Left ventricle myocardium superior (tissue), 1 donor: Measurements from ENCODE around the gene AUP1. TPM values are rescaled to one million over a fixed set of nuclear protein-coding genes. Genes with fewer than 3 reads are reported as not detected.
"Not testable (repeated sequence)": the region's sequence is repeated elsewhere in the genome, so short reads cannot be mapped to it uniquely, and the experiment has no call there.

Experiments used
- ATAC-seq: fragments of 200-7000 bp; cut with Tn5 transposase; one replicate; pipeline ENCODE4 v1.9.1; 2020; ENCODE audit warnings: mild to moderate bottlenecking, moderate library complexity
- DNase-seq: peaks from one replicate; pipeline ENCODE4 v3.0.0-alpha.2; 2020
- intact Hi-C: fragments of 100-400 bp; cut with micrococcal nuclease; formaldehyde crosslinking; loops from one replicate; pipeline ENCODE4 v1.11.0; 2022
- long read RNA-seq: library from polyadenylated mRNA; unstranded; transcript quantifications from one replicate; pipeline ENCODE4 v2.0.0, GENCODE V29; 2021
- total RNA-seq: library from RNA; stranded (reverse); fragmentation: NEBNext Ultra II Directional; extraction: Animal tissue kit (Norgen Biotek cat#: 25700); gene quantifications from one replicate; pipeline ENCODE4 v1.2.1, GENCODE V29; 2021
- donor health status: DM: no; HTN: yes; CAD: no; lungs with severe emphysema.

AUP1 gene, protein sequence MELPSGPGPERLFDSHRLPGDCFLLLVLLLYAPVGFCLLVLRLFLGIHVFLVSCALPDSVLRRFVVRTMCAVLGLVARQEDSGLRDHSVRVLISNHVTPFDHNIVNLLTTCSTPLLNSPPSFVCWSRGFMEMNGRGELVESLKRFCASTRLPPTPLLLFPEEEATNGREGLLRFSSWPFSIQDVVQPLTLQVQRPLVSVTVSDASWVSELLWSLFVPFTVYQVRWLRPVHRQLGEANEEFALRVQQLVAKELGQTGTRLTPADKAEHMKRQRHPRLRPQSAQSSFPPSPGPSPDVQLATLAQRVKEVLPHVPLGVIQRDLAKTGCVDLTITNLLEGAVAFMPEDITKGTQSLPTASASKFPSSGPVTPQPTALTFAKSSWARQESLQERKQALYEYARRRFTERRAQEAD
- 54.2 TPM for total RNA-seq
- long read RNA-seq, transcript AUP1-204 (11 exons, 1,645 nt), result minor isoform, 9 of 176 reads
- long read RNA-seq, transcript AUP1-201 (12 exons, 1,695 nt), result major isoform, 123 of 176 reads
- long read RNA-seq, partial matches to known transcripts, result 16 of 176 reads
- long read RNA-seq, other reads (novel, unspliced or antisense), result 24 of 176 reads

DNA sequence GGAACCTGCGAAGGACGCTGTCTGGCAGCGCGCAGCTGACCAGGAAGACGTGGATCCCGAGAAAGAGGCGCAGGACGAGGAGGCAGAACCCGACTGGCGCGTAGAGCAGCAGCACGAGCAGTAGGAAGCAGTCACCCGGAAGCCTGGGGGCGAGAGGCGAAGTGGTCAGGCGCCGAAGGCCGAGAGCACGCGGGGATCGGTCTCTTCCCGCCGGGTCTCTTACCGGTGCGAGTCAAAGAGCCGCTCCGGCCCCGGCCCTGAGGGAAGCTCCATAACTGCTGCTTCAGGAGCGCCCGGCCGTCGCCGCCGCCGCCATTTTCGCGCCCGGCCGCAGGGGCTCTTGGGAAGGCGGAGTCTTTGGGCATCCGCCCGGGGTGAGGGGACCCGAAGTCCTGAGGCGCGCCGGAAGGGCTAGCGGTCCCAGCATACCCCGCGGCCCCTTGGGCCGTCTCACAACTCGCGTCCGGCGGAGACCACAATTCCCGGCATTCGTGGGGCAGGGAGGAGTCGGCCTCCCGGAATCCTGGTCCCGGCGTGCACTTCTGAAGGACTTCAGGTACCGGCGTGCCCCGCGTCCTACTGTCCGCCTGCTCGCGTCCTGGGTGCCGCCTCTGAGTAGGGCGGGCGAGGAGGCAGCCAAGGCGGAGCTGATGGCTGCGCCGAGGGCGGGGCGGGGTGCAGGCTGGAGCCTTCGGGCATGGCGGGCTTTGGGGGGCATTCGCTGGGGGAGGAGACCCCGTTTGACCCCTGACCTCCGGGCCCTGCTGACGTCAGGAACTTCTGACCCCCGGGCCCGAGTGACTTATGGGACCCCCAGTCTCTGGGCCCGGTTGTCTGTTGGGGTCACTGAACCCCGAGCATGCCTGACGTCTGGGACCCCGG is at the start of gene AUP1, which contains the start of gene HTRA2:
AUP1 (minus strand) TSS at position 350 of the 882 bp plus-strand sequence; CDS start at position 273, 77 bp downstream.
HTRA2 (plus strand) TSS at position 577 of the 882 bp plus-strand sequence; CDS start at position 651, 74 bp downstream.
- intact Hi-C loops, result no loop called here
- peak; percentile 95 for ATAC-seq
- peak; percentile 99 for DNase-seq

DNA sequence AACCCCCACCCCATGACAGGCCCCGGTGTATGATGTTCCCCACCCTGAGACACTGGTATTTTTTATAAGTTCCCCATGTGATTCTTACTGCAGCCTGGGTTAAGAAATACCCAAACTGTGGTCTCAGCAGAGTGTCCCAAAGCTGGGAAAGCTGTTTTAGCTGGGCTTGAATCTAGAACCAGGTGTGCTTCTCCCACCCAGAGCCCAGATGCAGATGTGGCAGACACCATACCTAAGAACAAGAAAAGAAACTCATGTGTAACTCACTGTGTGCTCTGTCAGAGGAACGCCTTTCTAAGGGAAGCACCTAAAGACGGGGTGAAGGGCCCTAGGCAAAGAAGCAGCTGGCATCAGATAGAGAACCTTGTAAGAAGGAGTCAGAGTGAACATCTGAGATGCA is 48.9 kb upstream of the AUP1 start:
- ATAC-seq, result no peak
- intact Hi-C loops, result no loop called here
- DNase-seq, result no peak

DNA sequence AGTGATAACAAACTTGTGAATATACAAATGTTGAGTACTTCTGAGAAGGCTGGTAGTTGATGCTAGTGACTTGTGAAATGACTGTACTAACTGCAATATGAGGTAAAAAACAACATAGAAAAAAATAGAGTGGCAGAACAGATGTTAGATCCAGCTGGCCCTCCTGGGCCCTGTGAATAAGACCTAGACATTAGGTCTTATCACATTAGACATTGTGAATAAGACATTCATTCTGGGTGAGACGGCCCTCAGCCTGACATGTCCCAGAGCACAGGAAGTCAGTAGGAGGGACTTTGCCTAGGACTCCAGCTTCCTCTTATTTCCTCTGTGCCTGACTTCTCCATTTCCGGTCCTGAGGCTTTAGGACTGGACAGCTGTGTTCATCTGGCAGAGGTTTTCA is 47.9 kb upstream of the AUP1 start:
- intact Hi-C loops, result no loop called here
- ATAC-seq, result peak; percentile 89
- no peak for DNase-seq

DNA sequence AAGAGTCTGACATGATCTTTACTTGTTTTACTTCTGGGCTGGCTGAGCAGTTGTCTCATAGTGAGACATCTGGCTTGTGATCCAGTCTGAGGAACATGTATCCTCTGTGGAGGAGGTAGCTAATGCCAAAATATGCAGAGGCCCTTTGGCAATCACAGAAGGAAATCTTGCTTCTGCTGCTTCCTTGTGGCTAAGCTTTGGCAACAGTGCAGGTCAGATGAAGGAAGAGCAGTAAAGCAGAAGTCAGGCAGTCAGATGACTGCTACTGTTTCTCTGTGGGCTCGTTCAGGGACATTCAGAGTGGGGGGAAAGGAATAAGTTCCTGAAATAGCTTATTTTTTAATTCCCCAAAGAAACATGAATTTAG is 47.3 kb upstream of the AUP1 start:
- ATAC-seq (peak; percentile 88), DNase-seq (no peak)
- intact Hi-C loops, result no loop called here

DNA sequence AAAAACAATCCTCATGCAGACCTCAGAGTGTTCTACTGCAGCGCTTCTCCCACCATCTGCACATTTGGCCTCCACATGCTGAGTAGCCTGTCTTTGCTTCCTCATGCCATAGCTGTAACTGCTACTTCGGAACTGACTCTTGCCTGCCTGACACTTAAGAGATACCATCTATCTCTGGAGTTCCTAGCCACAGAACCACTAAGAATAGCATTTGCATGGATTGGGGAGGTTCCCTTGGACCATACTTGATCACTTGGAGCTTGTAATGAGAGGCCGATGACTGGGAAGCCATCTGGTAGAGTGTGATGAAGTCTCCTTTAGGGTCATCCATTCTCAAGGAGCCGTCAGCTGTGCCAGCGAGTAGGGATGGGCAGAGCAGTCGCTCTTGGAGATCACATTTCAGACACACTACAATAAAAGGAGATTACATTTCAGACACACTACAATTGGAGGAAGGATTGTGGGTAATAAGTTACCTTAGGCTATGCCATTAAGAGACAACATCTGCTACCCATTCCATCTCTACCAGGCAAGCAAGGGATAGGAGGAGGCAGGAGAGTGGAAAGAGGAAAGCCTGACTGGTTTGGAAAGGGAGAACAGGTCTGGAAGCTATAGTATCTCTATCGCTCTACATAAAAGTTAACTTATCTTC is 46.8 kb upstream of the AUP1 start:
- intact Hi-C loops, result no loop called here
- no peak for DNase-seq
- no peak for ATAC-seq

DNA sequence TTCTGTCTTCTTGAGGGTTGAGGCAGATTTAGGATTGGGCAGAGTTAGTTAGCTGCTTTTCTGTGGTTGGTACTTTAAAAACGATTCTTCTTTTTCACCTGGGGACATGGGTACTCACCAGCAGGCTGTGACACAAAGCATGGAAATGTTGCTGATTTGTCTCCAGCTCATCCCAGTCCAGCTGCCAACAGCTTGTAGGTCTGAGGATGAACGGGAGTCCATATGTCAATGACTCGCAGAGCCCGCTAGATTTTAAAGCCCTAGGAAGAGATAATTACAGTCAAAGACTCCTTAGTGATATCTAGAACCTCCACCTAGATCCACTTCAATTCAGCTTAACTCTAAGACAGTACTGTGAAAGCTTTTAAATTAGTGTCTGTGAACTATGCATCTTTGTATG is 45.8 kb upstream of the AUP1 start:
- DNase-seq (no peak), ATAC-seq (no peak)
- intact Hi-C loops, result no loop called here

DNA sequence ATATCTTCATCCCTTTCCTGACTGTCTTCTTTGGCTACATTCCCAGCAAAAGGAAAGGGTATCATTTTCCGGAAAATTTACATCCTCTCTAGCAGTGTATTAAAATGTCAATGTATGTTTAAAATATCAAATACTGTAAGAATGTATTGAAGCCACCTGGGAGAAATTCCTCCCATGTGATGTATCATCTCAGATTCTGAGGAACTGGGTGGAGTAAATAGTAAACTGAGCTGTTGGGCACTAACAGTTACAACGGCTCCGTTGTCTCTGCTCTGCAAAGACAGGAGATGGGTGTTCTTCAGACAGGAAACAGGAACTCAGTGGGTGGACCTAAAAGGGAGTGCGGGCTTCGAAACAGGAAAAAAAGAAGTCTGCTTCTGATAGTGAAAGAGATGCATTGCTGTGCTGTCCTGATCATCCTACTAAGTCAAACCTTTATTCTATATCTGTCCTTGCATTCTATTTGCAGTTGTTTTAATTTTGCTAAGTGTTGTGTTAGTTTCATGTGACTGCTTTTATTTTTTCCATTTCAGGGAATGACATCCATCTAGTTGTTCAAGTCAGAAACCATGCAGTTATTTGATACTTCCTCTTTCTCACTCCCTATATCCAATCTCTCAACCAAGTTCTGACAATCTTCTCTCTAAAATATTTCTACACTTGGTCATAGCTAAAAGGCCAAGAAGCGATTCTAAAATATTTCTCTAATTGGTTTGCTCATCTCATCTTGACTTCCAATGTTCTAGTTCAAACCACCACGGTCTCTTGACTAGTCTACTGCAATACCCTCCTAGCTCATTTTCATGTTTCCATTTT is 44.4 kb upstream of the AUP1 start:
- ATAC-seq, result peak; percentile 24
- no peak for DNase-seq
- intact Hi-C loops, result no loop called here

DNA sequence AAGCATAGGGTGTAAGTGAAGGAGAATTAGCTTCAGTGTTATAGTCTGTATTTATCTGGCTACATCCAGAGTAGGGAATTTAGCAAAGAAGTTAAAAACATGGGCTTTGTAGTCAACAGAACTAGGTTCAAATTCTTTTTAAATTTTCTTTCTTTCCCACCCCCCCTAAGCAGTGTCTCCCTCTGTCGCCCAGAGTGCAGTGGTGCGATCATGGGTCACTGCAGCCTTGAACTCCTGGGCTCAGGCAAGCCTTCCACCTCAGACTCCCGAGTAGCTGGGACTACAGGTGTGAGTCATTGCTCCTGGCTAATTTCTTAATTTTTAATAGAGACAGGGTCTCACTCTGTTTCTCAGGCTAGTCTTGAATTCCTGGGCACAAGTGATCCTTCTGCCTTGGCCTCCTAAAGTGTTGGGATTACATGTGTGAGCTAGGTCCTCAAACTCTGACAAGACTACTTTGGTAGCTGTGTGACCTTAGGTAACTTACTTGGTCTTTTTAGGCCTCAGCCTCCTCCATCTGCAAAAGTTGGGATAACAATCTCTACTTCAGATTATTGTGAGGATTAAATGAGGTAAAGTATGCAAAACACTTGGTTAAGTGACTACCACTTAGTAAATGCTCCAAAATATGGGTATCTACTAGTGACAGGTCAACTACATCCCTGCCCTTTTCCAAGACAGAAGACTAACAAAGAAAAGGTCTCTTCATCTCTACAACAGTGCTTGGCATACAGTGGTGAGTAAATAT is 42.8 kb upstream of the AUP1 start:
- intact Hi-C loops, result no loop called here
- DNase-seq (no peak), ATAC-seq (no peak)

DNA sequence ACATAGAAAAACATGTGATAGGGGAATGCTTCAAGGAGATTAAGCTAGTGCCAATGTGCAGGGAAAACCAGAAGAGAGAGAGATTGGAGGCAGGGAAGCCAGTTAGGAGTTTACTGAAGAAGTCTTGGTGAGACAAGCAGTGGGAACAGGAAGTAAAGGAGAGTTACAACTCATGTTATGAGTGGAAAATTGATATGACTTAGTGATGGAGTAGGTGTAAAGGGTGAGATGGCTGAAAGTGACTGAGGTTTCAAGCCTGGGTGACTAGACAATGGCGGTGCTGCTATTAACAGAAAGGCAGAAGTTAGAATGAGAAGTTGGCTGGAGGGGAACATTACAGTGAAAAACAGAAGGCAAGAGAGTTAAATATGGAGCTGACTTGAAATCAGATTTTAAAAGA is 41.6 kb upstream of the AUP1 start:
- intact Hi-C loops, result no loop called here
- no peak for ATAC-seq
- no peak for DNase-seq

DNA sequence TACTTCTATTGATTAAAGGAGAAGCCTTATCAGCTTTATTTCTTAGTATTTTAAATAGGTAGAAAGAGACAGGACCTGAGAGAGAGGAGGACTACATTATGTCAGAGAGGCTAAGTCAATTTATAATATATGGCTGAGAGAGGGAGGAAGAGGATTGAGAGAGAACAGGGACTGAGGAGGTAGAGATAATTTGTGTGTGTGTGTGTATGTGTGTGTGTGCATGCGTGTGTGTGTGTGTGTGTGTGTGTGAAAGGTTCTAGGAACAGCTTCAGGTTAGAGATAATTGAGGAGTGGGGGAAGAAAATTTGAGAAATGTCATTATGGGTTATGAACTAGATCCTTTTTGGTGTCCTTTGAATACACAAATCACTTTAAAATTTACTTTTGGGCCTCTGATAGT is 40.2 kb upstream of the AUP1 start:
- intact Hi-C loops, result no loop called here
- ATAC-seq (no peak), DNase-seq (no peak)

DNA sequence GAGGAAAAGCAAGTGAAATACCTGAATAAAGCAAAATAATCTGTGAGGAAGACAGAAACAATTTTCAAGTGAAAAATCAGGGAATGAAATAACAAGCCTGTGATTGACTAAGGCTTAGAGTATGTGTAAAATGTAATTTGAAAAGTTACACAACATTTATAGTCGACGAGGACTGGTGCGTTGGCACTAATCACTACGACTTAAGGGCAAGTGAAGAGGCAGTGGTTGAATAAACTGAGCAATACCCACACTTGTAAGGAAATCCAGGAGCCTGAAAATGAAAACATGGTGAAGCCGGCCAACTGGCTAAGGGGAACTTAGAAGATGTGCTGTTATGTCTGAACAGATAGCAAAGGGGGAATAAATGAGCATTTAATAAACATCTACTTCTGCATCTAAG is 38.4 kb upstream of the AUP1 start:
- intact Hi-C loops, result no loop called here
- DNase-seq (no peak), ATAC-seq (no peak)

DNA sequence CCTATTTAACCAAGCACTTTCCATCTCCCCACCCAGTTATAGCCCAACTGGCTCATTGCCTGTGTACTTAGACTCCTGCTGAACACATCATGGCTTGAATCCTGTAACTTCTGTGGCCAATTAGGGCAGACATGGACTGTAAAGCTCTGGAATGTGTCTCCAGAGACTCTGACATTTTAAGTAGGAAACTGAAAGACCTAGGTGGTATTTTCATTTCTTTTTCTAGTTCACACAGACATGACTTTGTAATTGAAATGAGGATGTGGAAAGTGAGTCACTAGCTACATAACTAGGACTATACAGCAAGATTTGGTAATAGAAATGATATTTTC is 37.2 kb upstream of the AUP1 start:
- ATAC-seq, result no peak
- intact Hi-C loops, result no loop called here
- DNase-seq, result no peak

DNA sequence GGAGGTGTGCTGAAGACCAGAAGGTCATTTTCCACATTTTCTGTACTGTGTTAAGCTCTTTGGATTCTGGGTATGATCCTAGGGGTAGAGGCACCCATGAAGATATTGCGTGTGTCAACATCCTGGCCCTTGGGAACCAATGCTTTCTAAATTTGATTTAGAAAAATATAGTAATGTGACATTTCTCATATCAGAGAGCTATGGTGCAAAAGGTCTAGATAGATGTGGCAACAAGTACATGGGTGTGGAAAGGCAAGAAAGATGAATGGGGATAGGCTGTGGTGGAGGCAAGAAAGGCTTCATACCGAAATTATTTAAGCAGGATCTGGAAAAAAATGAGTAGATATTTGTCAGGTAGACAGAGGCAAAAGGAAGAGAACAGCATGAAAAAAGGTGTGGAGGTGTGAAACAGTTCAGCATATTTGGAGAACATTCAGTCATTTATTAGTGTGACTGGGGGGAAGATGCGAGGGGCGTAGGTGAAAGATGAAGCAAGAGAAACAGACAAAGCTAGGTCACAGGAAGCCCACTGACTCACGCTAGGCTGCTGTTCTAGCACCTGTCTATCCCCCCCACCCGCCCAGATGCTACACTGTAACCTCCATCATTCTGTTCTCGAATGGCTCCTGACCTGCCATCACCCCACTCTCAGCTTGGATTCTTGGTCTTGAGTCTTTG is 36.7 kb upstream of the AUP1 start:
- DNase-seq (no peak), ATAC-seq (no peak)
- intact Hi-C loops, result no loop called here

DNA sequence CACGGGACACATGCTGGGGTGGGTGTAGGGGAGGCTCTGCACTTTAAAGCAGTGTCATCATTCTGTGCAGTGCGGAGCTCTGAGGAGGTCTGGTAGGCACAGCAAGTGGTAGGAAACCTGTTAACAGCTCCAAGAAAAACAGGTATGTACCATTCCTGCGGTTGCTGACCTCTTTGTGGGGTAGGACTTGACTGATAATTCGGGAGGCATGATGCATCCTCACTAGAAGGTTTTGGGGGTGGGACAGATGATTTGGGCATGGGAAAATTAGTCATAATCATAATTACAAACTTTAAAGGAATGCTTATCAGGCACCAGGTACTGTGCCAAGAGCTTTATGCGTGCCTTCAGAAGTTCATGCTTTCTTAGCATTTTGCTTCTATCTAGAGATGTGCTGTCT is 34.7 kb upstream of the AUP1 start:
- DNase-seq (no peak), ATAC-seq (no peak)
- intact Hi-C loops, result no loop called here

DNA sequence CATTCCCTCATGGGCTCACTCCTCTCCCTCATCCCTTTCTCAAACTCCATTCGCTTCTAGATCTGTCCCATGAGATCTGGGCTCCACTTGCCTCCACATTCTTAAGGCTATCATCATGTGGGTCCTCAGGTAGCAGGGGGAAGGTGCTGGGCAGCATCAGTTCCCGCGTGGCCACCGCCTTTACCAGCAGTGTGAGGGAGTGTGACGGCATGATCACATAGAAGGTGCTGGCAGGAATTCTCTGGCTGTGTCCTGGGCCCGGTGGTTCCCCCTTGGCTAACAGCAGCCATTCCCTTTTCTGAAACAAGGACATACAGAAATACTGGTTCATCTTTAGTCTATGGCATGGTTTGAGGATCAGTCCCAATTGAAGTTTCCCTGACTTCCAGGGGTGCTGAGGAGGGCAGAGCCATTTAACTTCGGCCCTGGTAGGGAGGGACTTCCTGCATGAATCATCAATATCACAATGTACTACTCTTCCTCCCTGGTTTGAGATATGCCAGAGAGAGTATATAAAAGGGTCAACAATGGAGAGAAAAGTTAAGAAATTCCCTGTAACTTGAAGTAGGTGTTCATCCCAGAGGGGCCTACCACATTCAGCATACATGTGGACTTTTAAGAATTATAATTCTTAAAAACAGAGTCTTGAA is 32.7 kb upstream of the AUP1 start:
- ATAC-seq, result no peak
- DNase-seq, result no peak
- intact Hi-C loops, result no loop called here

DNA sequence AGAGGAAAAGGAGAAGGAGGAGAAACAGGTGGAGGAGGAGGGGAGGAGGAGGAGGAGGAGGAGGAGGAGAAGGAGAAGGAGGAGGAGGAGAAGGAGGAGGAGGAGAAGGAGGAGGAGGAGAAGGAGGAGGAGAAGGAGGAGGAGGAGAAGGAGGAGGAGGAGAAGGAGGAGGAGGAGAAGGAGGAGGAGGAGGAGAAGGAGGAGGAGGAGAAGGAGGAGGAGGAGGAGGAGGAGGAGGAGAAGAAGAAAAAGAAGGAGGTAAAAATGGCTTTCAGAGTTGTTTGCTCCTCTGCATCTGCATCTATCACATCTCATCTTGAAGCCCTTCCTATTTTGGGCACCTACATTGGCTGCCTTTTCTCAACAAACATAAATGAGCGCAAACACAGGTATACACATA is 31.5 kb upstream of the AUP1 start:
- ATAC-seq, intact Hi-C loops, DNase-seq: not testable (repeated sequence)

DNA sequence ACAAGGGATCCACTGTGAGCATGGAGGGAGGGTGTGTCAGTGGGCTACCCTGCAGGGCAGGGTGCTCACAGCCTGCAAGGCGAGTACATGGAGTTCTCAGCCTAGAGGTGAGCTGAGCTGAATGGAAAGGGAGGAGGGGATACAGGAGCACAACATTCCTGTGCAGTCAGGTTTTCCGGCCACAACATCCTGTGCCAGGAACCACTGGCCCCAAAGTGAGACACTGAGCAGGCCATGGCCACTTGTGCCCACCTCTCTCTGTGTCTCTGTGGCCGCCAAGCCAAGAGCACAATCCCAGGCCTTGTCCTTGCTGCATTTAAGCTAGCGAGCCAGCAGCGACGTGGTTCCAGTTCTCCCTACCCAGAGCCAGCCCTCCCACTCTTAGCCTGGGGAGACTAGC is 31.1 kb upstream of the AUP1 start:
- no peak for DNase-seq
- intact Hi-C loops, result no loop called here

More for the DNA sequence above, 31.1 kb upstream of the AUP1 start:
- ATAC-seq, result no peak
